Measurements from ENCODE around the gene CACNB3. TPM values are rescaled to one million over a fixed set of nuclear protein-coding genes. Genes with fewer than 3 reads are reported as not detected.

Gene CACNB3
- total and polyA plus RNA-seq, 2 of the 8 experiments (the other 6 are each of a cell fraction or from before 2014, with no cell fraction given) = 12.5 to 16.0 TPM

GRCh38 chr12:48775991-48776649, 42.2 kb upstream of the CACNB3 start (continued):
- TF ChIP-seq CTBP2 (IDR thresholded peaks at IDR 0.05; ENCODE audit: borderline replicate concordance, insufficient read depth, insufficient read length, low read length) (no peak), KDM5A (IDR thresholded peaks at IDR 0.05; ENCODE audit: low read length) (no peak), POU5F1 (IDR thresholded peaks at IDR 0.05; ENCODE audit: low read depth, low read length) (no peak), SUZ12 (IDR thresholded peaks at IDR 0.05; ENCODE audit: low read length) (no peak), ASH2L (IDR thresholded peaks at IDR 0.05; ENCODE audit: low read length) (no peak), CBX5 (IDR thresholded peaks at IDR 0.05; ENCODE audit: low read depth, low read length) (no peak), FOSL1 (IDR thresholded peaks at IDR 0.05; ENCODE audit: insufficient read depth, low read depth, low read length) (no peak)

Data from H1 (cell line).